Heart right ventricle (tissue), 16 donors: Measurements from ENCODE around the gene IFNAR1. TPM values are rescaled to one million over a fixed set of nuclear protein-coding genes. Genes with fewer than 3 reads are reported as not detected.
A peak's percentile ranks its signal among the peaks of the same experiment; 100 is the strongest.
"Not testable (repeated sequence)": the region's sequence is repeated elsewhere in the genome, so short reads cannot be mapped to it uniquely, and the experiment has no call there.

Experiments
- ATAC-seq, 8 donors: fragments of 200-7000 bp; cut with Tn5 transposase; one replicate each; pipeline ENCODE4 v1.9.1; 2020; ENCODE audit warnings: mild to moderate bottlenecking in 8 of 8, moderate library complexity in 8 of 8, moderate number of reproducible peaks in 1 of 8
- DNase-seq, 2 donors: peaks; one replicate each; pipeline ENCODE4 v3.0.0-alpha.2; 2020
- H3K27ac ChIP-seq, 10 donors: fragments of 200-600 bp; sonication (generic) in 2 of 10; one replicate each; pipeline versions ENCODE4 v1.5.0 to v1.8.0; 2020 to 2022; ENCODE audit warnings: mild to moderate bottlenecking in 3 of 10
- H3K27me3 ChIP-seq, 7 donors: fragments of 200-600 bp; one replicate each; pipeline ENCODE4 v1.8.0; 2021 to 2022; ENCODE audit warnings: mild to moderate bottlenecking in 2 of 7
- H3K36me3 ChIP-seq, 9 donors: fragments of 200-600 bp; sonication (generic) in 1 of 9; one replicate each; pipeline versions ENCODE4 v1.5.0 to v1.8.0; 2020 to 2022; ENCODE audit warnings: mild to moderate bottlenecking in 2 of 9
- H3K4me1 ChIP-seq, 9 donors: fragments of 200-600 bp; sonication (generic) in 1 of 9; one replicate each; pipeline versions ENCODE4 v1.5.0 to v1.8.0; 2020 to 2022; ENCODE audit warnings: mild to moderate bottlenecking in 4 of 9
- H3K4me3 ChIP-seq, 10 donors: fragments of 200-600 bp; sonication (generic) in 2 of 10; one replicate each; pipeline versions ENCODE4 v1.5.0 to v1.8.0; 2020 to 2022; ENCODE audit warnings: mild to moderate bottlenecking in 7 of 10, moderate library complexity in 2 of 10
- H3K9me3 ChIP-seq, 11 donors: fragments of 200-600 bp in 10 of 11; sonication (generic) in 2 of 11; one replicate each; pipeline versions ENCODE4 v1.5.0 to v1.8.0; 2013 to 2022; ENCODE audit warnings: mild to moderate bottlenecking in 2 of 11, control low read depth in 1 of 11, moderate library complexity in 1 of 11
- WGBS, 2 donors: extraction: QIAGEN DNeasy Blood & Tissue Kit; methylation state at CpG; one replicate each; pipeline ENCODE4 v1.1.7; 2013; ENCODE audit warnings: inconsistent platforms in 1 of 2; 5-methylcytosine and 5-hydroxymethylcytosine counted together
- intact Hi-C, 10 donors: fragments of 100-400 bp; cut with DNase I; formaldehyde crosslinking; loops; one replicate each; pipeline versions ENCODE4 v1.11.1 to v1.14.2; 2022
- polyA plus RNA-seq, 2 donors: library from polyadenylated mRNA; stranded (reverse); fragments of 200-250 nt; gene quantifications; one replicate each; pipeline ENCODE4 v1.2.3, GENCODE V29; 2013
- total RNA-seq, 10 donors: library from RNA; stranded (reverse); fragmentation: NEBNext Ultra II Directional in 3 of 10; extraction: Animal tissue kit (Norgen Biotek cat#: 25700) in 3 of 10; gene quantifications; one replicate each; pipeline versions ENCODE4 v1.2.1 to v1.2.4, GENCODE V29; 2021 to 2023
- TF ChIP-seq, protein P1 (sequence below), 9 donors: fragments of 200-600 bp; sonication (generic) in 2 of 9; IDR thresholded peaks; one replicate each; pipeline versions ENCODE4 v1.5.0 to v1.8.0; 2021 to 2022; ENCODE audit warnings: antibody characterized with exemption in 9 of 9, mild to moderate bottlenecking in 5 of 9, moderate library complexity in 1 of 9
- donor health status: Arrhythmogenic right ventricular cardiomyopathy.
- donor health status: ischemic (EF 13 %, LVEDD 7.1; RV severe dilation, severe dysfunction).
- donor health status: healthy with polysubstance abuse.
- donor health status: DM: no; HTN: yes; CAD: no.
- donor health status: DM: no; HTN: no; CAD: no.
- donor health status: ischemic (EF 25% LVEDD 6.9; RV normal size, moderate dysfunction).
- donor health status: ischemic (EF 25% LVEDD 5.7; RV mildly dilated, moderate dysfunction).
- donor health status: healthy.
- donor health status: DM: yes; HTN: yes; CAD: no.
- donor health status: Ischemic cardiomyopathy.
- donor health status: ischemic (EF 35%, LVEDD 5.7; RV mildly dilated, moderate dysfunction).
- donor health status: nonischemic (EF 11% LVEDD 7.7; RV severe dilation, severe dysfunction).
- donor health status: DM: yes; HTN: yes; CAD: no.
- donor health status: PGD.
- donor health status: ischemic (EF 29% LVEDD 5.4; RV normal size, mild dysfunction).
- donor health status: nonischemic (EF 23%, LVEDD 6.1; RV moderate dilation, normal function).

IFNAR1 gene
- total and polyA plus RNA-seq, 12 donors = 7.4 to 38.5 (median 23.0) TPM

DNA sequence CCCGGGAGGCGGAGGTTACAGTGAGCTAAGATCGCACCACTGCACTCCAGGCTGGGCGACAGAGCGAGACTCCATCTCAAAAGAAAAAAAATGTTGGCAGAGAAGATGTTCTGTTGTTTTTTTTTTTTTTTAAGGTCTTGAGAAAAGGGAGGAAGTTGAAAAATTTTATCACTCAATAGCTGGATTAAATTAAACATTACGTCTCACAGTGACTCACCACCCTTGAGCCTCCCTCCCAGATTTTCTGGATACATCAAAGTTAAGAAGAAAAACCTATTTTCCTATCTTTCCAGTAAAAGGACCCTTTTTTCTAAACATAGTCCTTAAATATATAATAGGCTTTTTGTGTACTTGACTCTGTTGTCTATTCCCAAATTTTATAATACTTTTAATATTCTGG, 35.5 kb downstream of the IFNAR1 start:
- peak overlapping the region in 2 of 10 donors; percentile 46 to 50 for H3K4me3 ChIP-seq
- TF ChIP-seq, protein P1, sequence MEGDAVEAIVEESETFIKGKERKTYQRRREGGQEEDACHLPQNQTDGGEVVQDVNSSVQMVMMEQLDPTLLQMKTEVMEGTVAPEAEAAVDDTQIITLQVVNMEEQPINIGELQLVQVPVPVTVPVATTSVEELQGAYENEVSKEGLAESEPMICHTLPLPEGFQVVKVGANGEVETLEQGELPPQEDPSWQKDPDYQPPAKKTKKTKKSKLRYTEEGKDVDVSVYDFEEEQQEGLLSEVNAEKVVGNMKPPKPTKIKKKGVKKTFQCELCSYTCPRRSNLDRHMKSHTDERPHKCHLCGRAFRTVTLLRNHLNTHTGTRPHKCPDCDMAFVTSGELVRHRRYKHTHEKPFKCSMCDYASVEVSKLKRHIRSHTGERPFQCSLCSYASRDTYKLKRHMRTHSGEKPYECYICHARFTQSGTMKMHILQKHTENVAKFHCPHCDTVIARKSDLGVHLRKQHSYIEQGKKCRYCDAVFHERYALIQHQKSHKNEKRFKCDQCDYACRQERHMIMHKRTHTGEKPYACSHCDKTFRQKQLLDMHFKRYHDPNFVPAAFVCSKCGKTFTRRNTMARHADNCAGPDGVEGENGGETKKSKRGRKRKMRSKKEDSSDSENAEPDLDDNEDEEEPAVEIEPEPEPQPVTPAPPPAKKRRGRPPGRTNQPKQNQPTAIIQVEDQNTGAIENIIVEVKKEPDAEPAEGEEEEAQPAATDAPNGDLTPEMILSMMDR (IDR thresholded peaks at IDR 0.05) = no peak
- no peaks in the 10 kb centered on the region for H3K9me3 ChIP-seq
- no peaks in the 10 kb centered on the region for H3K27me3 ChIP-seq
- peaks cover 0 to 59% (median 23%) of the 10 kb centered on the region in 9 donors for H3K4me1 ChIP-seq
- H3K36me3 ChIP-seq = peaks cover 0 to 35% (median 14%) of the 10 kb centered on the region in 9 donors
- ATAC-seq (peak in 6 of 8 donors; percentile 28 to 70 (median 51)), DNase-seq (no peak)
- 63 to 65% methylated on average over 6 of the region's 6 CpGs for WGBS, 2 donors
- H3K27ac ChIP-seq = peak overlapping the region in 9 of 10 donors; percentile 43 to 89 (median 60)
- intact Hi-C loops = loop anchor here in 5 of 10 donors (5.0 to 10.0 kb wide), 4 partner anchors 33 to 87 kb away; no protein-coding TSS in a partner anchor

DNA sequence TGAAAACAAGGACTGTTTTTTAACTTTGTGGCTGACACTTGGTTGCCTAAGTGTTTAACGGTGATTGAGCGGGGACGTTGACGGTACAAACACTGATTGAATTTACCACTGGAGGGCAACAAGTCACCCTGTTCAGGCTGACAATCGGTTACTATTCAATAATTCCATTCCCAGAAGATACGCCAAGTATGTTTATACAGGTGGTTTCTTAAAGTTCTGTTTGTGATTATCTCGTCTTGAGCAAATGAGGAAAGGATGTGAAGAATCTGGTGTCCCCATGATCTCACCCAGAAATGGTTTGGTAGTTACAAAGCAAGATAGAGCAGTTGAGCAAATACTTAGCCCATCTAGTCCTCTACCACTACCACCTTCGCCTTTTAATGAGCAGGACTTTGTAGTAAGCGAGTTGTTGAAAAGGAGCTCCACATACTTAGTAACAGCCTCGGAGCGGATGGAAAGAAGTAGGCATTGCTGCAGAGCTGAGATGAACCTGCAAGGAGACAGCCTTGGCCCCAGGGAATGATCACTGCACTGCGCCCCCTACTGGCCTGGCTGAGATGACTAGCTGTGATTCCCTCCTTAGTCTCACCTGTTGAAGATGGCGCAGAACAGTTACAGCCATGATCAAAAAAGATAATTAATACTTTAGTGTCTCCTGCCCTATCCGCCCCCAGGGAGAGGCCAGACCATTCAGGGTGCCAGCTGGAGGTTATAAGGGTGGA, 36.3 kb downstream of the IFNAR1 start:
- Histone ChIP-seq H3K4me1 (peaks cover 0 to 54% (median 23%) of the 10 kb centered on the region in 9 donors), H3K4me3 (peak overlapping the region in 9 of 10 donors; percentile 7 to 50 (median 44)), H3K27ac (peak overlapping the region in 9 of 10 donors; percentile 43 to 89 (median 60)), H3K27me3 (no peaks in the 10 kb centered on the region), H3K36me3 (peaks cover 0 to 28% (median 6%) of the 10 kb centered on the region in 9 donors), H3K9me3 (no peaks in the 10 kb centered on the region)
- ATAC-seq (peak; percentile 81 to 92 (median 86)), DNase-seq (peak; percentile 77 to 82)
- WGBS, 2 donors = 21 to 28% methylated on average over 14 of the region's 14 CpGs
- TF ChIP-seq, protein P1 (IDR thresholded peaks at IDR 0.05) = peak; percentile 72 to 87 (median 84)
- intact Hi-C loops = loop anchor here in 5 of 10 donors (1.0 to 10.0 kb wide), 5 partner anchors 34 to 162 kb away; no protein-coding TSS in a partner anchor

DNA sequence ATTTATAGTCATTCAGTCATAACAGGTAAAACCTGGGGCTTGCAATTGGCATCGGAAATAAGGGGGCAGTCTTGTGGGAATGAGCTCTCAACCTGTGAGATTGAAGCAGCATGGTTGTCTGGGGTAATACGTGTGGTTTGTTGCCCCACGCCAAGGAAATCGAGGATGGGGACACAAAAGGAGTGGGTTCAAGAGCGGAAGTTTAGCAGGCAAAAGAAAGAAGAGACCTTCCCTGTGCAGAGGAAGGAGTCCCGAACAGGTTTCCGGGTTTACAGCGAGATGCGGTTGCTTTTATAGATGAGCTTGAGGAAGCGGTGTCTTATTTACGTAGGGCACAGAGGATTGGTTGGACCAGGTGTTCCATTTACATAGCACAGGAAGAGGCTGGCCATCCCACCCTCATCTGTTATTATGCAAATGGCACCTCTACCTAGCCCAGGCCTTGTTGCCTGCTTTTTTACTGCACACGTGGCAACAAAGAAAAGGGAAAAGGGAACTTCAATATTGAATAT, 37.3 kb downstream of the IFNAR1 start:
- H3K4me1 ChIP-seq = peaks cover 0 to 54% (median 23%) of the 10 kb centered on the region in 9 donors
- no peaks in the 10 kb centered on the region for H3K27me3 ChIP-seq
- intact Hi-C loops = loop anchor here in 5 of 10 donors (5.0 to 10.0 kb wide), 4 partner anchors 35 to 85 kb away; no protein-coding TSS in a partner anchor
- peak overlapping the region in 5 of 10 donors; percentile 44 to 50 (median 46) for H3K4me3 ChIP-seq
- peak overlapping the region in 8 of 10 donors; percentile 48 to 89 (median 61) for H3K27ac ChIP-seq
- WGBS, 2 donors = 56 to 60% methylated on average over 12 of the region's 12 CpGs
- H3K36me3 ChIP-seq = peaks cover 0 to 17% (median 0%) of the 10 kb centered on the region in 9 donors
- H3K9me3 ChIP-seq = peaks cover 0 to 10% (median 5%) of the 10 kb centered on the region in 11 donors
- DNase-seq (peak in 1 of 2 donors; percentile 17), ATAC-seq (peak in 5 of 8 donors; percentile 6 to 40 (median 23))
- TF ChIP-seq, protein P1 (IDR thresholded peaks at IDR 0.05) = no peak

DNA sequence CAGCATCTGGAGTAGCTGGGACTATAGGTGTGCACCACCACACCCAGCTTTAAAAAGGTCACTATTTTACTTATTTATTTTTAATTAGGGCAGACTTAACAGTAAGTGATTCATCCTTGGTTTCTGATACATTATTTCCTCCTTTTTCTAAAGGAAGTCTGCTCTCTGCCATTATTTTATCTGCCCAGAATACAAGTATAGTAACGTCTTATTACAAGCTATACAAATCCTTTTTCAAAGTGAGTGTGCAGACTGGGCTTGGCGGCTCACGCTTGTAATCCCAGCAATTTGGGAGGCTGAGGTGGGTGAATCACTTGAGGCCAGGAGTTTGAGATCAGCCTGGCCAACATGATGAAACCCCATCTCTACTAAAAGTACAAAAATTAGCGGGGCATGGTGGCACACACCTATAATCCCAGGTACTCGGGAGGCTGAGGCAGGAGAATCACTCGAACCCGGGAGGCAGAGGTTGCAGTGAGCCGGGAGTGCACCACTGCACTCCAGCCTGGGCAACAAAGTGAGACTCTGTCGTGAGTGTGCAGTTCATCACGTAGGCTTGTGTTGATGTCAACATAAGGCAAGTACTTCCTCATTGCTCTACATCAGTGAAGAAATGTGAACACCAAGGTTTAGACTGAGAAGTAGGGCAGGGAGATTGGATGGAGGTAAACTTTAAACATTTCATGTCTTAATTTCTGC, 39.3 kb downstream of the IFNAR1 start:
- not testable (repeated sequence) for H3K4me3 ChIP-seq, DNase-seq, ATAC-seq, H3K36me3 ChIP-seq, H3K27me3 ChIP-seq
- H3K9me3 ChIP-seq = peaks cover 0 to 26% (median 13%) of the 10 kb centered on the region in 11 donors
- peaks cover 0 to 57% (median 23%) of the 10 kb centered on the region in 9 donors for H3K4me1 ChIP-seq
- intact Hi-C loops = loop anchor here in 5 of 10 donors (5.0 to 10.0 kb wide), 4 partner anchors 37 to 83 kb away; no protein-coding TSS in a partner anchor
- WGBS, 2 donors = 74 to 87% methylated on average over 10 of the region's 10 CpGs
- H3K27ac ChIP-seq = peak overlapping the region in 2 of 10 donors; percentile 28 to 89
